GM19238 (cell line): ENCODE data around the gene PARP15.

Source experiments
- DNase-seq: peaks from one replicate; pipeline ENCODE4 v3.0.0; 2011; ENCODE audit warnings: low spot score; ENCODE audit not compliant: insufficient read length

The PARP15 gene

DNA sequence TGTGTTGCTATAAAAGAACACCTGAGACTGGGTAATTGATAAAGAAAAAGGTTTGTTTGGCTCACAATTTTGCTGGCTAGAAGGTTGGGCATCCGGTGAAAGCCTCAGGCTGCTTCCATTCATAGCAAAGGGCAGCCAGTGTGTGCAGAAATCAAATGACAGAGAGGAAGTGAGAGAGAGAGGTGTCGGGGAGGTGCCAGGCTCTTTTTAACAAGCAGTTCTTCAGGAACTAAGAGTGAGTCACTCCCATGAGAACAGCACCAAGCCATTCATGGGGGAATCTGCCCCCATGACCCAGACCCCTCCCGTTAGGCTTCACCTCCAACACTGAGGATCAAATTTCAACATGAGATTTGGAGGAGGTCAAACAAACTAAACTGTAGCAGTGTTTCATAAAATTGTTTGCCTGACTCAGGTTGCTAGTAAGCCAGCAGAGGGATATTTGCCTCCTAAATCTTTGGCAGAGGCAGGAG, 4.5 kb upstream of the PARP15 start:
- DNase-seq = no peak

- DNase-seq = peak; percentile 44
Observed at GRCh38 chr3:122576174-122576940, 1.1 kb upstream of the PARP15 start.

DNA sequence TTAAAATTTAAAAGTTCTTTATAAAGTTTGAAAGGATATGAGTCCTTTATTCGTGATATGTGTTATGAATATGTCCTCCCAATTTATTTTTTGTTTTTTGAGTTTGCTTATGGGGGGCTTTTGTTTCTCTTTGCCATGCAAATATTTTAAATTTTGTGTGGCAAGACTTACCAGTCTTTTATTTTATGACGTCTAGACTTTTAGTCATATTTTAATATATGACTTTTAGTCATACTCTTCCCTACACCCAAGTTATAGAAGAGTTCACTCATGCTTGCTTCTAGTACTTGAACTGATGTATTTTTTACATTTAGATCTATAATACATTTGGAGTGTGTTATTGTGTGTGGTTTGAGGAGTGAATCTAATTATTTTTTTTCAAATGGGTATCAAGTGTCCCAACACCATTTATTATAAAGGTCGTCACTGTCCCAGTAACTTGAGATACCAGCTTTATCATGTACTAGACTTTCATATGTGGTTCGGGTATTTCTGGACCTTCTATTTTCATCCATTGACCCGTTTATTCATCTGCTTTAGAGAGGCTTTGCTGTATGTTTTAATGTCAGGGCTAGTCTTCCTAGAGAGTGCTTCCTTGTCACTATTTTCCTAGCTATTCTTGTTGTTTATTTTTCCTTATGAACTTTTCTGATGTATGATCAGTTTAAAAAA, 755 bp downstream of the PARP15 start:
- no peak for DNase-seq

- no peak for DNase-seq
Observed at GRCh38 chr3:122580470-122580869, 3.0 kb downstream of the PARP15 start.

GRCh38 chr3:122581622-122582021, 4.2 kb downstream of the PARP15 start:
- DNase-seq = no peak

DNA sequence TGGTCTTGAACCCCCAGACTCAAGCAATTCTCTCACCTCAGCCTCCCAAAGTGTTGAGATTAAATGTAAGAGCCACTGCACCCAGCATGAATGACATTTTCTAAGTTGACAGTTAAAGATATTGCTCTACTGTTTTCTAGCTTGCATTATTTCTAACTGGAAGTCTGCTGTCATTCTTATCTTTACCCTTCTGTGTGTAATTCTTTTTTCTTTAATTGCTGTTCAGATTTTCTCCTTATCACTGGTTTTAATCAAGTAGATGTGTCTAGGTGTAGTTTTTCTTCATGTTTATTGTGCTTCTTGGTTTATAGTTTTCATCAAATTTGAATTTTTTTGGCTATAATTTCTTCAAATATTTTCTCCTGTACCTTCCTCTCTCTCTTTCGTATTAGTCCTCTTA, 4.9 kb downstream of the PARP15 start:
- no peak for DNase-seq

GRCh38 chr3:122586098-122586497, 8.6 kb downstream of the PARP15 start:
- no peak for DNase-seq

- no peak for DNase-seq
Observed at GRCh38 chr3:122586773-122587485, 9.5 kb downstream of the PARP15 start.

GRCh38 chr3:122587572-122587971, 10.1 kb downstream of the PARP15 start:
- DNase-seq = no peak

DNA sequence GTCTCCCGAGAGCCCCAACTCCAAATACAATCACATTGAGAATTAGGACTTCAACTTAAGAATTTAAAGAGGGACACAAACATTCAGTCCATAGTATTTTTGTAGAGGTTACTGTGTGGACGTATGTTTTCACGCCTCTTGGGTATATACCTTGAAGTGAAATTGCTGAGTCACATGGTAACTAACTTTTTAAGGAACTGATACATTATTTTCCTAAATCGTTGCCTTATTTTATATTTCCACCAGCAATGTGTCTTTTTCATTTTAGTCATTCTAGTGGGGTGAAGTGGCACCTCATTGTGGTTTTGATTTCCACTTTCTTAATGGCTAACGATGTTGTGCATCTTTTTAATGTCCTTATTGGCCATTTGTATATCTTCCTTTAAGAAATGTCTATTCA, 11.8 kb downstream of the PARP15 start:
- DNase-seq = no peak

DNA sequence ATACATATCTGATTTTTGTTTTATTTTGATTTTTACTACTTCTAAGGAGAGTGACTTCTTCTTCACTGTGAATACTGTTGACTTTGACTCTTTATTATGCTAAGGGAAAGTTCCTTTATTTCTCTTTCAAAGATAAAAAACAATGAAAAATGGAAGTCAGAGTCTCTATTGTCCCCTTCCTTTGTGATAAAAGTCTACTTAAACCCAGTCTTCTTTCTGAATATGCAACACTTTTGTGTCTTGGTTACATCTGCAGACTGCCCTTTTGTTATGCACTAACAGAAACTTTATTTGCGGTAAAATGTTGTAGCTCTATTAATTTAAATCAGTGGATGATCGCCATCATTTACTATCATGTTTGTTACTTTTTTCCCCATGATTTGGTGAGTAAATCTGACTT, 13.2 kb downstream of the PARP15 start:
- DNase-seq = no peak

- no peak for DNase-seq
Observed at GRCh38 chr3:122594025-122594424, 16.6 kb downstream of the PARP15 start.

GRCh38 chr3:122598151-122598550, 20.7 kb downstream of the PARP15 start:
- DNase-seq = no peak

GRCh38 chr3:122598556-122598955, 21.1 kb downstream of the PARP15 start:
- no peak for DNase-seq

- no peak for DNase-seq
Observed at GRCh38 chr3:122602011-122602710, 24.7 kb downstream of the PARP15 start.

- DNase-seq = no peak
Observed at GRCh38 chr3:122603056-122603455, 25.6 kb downstream of the PARP15 start.

GRCh38 chr3:122606330-122606729, 28.9 kb downstream of the PARP15 start:
- DNase-seq = no peak

GRCh38 chr3:122608916-122609315, 31.5 kb downstream of the PARP15 start:
- DNase-seq = no peak

DNA sequence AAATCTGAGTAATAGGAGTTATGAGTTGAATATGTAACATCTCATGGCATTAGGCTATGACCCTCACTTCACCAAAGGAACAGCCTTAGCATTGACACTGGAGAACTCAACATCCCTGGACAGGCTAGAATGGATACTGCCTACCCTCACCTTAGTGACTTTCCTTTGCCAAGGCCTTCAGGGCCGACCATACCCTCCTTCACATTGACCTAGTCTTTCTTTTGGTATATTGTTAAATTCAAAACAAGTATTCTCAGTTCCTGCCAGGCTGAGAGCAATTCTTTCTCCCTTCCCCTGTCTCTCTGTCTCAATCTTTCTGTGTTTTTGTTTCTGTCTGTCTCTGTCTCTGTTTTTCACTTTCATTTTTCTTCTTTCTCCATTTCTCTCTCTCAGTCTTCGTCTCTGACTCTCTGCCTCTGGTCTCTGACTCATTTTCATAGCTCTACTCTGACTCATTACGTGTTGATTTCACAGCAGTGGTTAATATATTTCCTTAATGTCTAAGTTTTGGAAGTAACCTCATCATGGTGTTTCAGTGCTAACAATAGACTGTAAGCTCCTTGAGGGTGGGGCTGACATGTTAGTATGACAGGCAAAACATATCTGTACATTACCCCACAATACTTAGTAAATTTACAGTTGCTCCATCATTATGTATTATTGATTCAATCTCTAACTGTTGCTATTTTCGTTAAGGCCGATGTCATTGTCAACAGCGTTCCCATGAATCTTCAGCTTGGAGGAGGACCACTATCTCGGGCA, 32.5 kb downstream of the PARP15 start:
- peak; percentile 39 for DNase-seq

DNA sequence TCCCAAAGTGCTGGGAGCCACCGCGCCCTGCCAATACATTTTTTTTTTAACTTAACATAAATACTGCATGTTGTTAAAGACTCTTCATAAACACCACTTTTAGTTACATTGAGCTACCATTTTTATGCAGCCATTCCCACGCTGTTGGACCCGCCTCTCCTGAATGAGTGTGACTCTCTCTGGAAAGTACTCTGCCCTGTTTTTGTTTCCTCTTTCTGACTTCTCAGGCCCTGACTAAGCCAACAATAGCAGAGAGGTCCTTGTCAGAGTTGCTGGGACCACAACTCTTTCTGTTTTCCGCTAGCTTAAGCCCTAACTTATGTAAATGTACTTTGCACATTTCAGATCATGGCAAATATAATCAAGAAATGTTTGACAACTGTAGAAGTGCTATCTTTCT, 35.2 kb downstream of the PARP15 start:
- DNase-seq = no peak

DNA sequence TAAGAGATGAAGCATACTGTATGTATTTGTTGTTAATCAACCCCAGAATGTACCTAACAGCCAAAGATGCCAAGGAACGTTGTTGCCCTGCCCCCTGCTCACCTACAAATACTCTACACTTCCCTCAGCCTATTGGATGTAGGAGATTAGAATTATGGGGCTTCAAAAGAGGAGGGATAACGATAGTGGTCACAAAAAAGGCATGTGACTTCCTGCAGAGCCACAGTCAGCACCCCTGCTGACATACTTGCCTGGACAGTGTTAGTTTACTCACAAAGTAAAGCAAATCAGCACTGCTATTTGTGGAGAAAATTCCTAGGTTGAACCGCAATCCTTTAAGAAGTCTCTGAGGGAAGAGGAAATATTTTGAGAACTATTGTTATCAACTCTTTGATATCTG, 37.9 kb downstream of the PARP15 start:
- no peak for DNase-seq
